T-cell (primary cell): ENCODE measurements around the gene CEP170B. TPM values are rescaled to one million over a fixed set of nuclear protein-coding genes. Genes with fewer than 3 reads are reported as not detected.

ENCODE experiments used
- ATAC-seq, 4 experiments: fragments of 200-7000 bp in 3 of 4; fragments of 150-1000 bp in 1 of 4; cut with Tn5 transposase; replicated peaks in 1 of 4; 1 replicate in 3 of 4; 2 replicates in 1 of 4; pipeline ENCODE4 v1.10.0; 2021; ENCODE audit warnings: moderate library complexity in 3 of 4, mild to moderate bottlenecking in 2 of 4, moderate number of reproducible peaks in 1 of 4
- CTCF ChIA-PET, 2 donors: fragments of 300-600 bp; sonication (Branson Sonifier 250); formaldehyde crosslinking; loops; one replicate each; lab custom pipeline; 2022; ENCODE audit warnings: antibody characterized with exemption in 2 of 2; lab: Charles Lee
- POLR2A ChIA-PET, 2 donors: fragments of 300-600 bp; sonication (Branson Sonifier 250); formaldehyde crosslinking; loops; one replicate each; lab custom pipeline; 2022; ENCODE audit warnings: antibody characterized with exemption in 2 of 2; lab: Charles Lee
- DNase-seq, 35 experiments: peaks; one replicate each; pipeline versions ENCODE4 v3.0.0 to v3.0.0-alpha.2; 2013 to 2023
- H3K27ac ChIP-seq: one replicate; pipeline ENCODE4 v1.5.1; 2013; ENCODE audit warnings: low read length
- H3K27me3 ChIP-seq, 2 experiments: replicated peaks in 1 of 2; 1 replicate in 1 of 2; 2 replicates in 1 of 2; pipeline versions ENCODE4 v1.6.1 to v1.7.0; 2013; ENCODE audit warnings: low read length in 1 of 2, mixed read lengths in 1 of 2; ENCODE audit not compliant: control insufficient read depth in 2 of 2, insufficient read depth in 2 of 2; ENCODE audit errors: extremely low read depth in 1 of 2
- H3K36me3 ChIP-seq, 2 donors: 1 replicate in 1 of 2; 2 replicates in 1 of 2; pipeline versions ENCODE4 v1.6.1 to v1.7.0; 2013; ENCODE audit warnings: low read length in 1 of 2; ENCODE audit not compliant: control insufficient read depth in 2 of 2, insufficient read depth in 1 of 2; ENCODE audit errors: extremely low read depth in 1 of 2
- H3K4me1 ChIP-seq, 2 experiments: 1 replicate in 1 of 2; 2 replicates in 1 of 2; pipeline versions ENCODE4 v1.6.1 to v1.7.0; 2013; ENCODE audit warnings: low read length in 2 of 2, mixed read lengths in 1 of 2; ENCODE audit not compliant: insufficient read depth in 2 of 2, control insufficient read depth in 1 of 2; ENCODE audit errors: extremely low read depth in 1 of 2
- H3K4me3 ChIP-seq, 2 donors: 1 replicate in 1 of 2; 2 replicates in 1 of 2; pipeline versions ENCODE4 v1.5.1 to v1.7.0; 2013; ENCODE audit warnings: mild to moderate bottlenecking in 2 of 2, low read length in 1 of 2, moderate library complexity in 1 of 2; ENCODE audit not compliant: control insufficient read depth in 1 of 2; ENCODE audit errors: extremely low read depth in 1 of 2
- H3K9me3 ChIP-seq: 2 replicates; pipeline ENCODE4 v1.7.0; 2013
- H3K27ac Mint-ChIP-seq, 2 donors: one replicate each; pipeline ENCODE4 v1.8.0; 2020 to 2021; ENCODE audit warnings: mild to moderate bottlenecking in 2 of 2, mixed read lengths in 2 of 2
- H3K27me3 Mint-ChIP-seq, 2 donors: one replicate each; pipeline ENCODE4 v1.8.0; 2021 to 2022; ENCODE audit warnings: mixed read lengths in 2 of 2
- H3K36me3 Mint-ChIP-seq: one replicate; pipeline ENCODE4 v1.8.0; 2021; ENCODE audit warnings: mixed read lengths
- H3K4me1 Mint-ChIP-seq, 3 donors: one replicate each; pipeline ENCODE4 v1.8.0; 2020 to 2022; ENCODE audit warnings: mixed read lengths in 3 of 3, mild to moderate bottlenecking in 1 of 3
- H3K4me3 Mint-ChIP-seq, 3 donors: one replicate each; pipeline ENCODE4 v1.8.0; 2020 to 2022; ENCODE audit warnings: mild to moderate bottlenecking in 3 of 3, mixed read lengths in 3 of 3, moderate library complexity in 3 of 3
- H3K9me3 Mint-ChIP-seq, 3 donors: one replicate each; pipeline ENCODE4 v1.8.0; 2020 to 2022; ENCODE audit warnings: mixed read lengths in 3 of 3
- WGBS: methylation state at CpG from one replicate; pipeline ENCODE4 v1.1.5; 2013; ENCODE audit warnings: missing lambda C conversion rate; ENCODE audit not compliant: insufficient coverage; 5-methylcytosine and 5-hydroxymethylcytosine counted together
- total RNA-seq, 35 experiments: library from RNA in 6 of 35; stranded (reverse) in 6 of 35; fragments of 120-200 nt in 1 of 35; gene quantifications; one replicate each; pipeline versions ENCODE4 v1.2.1 to v1.2.4 and lab custom pipeline; 2013 to 2026

The CEP170B gene
- total RNA-seq, 5 donors from 2014 or later (not counting 1 experiment from before 2014, with no cell fraction given) = 2.8 to 11.2 (median 6.9) TPM

- Histone ChIP-seq H3K4me1 (peaks cover 0 to 5% of the 10 kb centered on the region in 2 experiments), H3K4me3 (no peak overlapping the region), H3K9me3 (no peaks in the 10 kb centered on the region), H3K36me3 (no peaks in the 10 kb centered on the region), H3K27ac (no peak overlapping the region), H3K27me3 (peaks cover 0 to 54% of the 10 kb centered on the region in 2 experiments)
- ChIA-PET POLR2A (no interaction called here), CTCF (interaction anchor here in 1 of 2 donors (0.6 kb wide), 1 partner anchor 44 kb away, joined by 6 read pairs; no protein-coding TSS in a partner anchor)
- whole genome bisulfite sequencing = 97% methylated on average over 3 of the region's 8 CpGs
- H3K27ac Mint-ChIP-seq = no peak overlapping the region
- DNase-seq = no peak
- H3K27me3 Mint-ChIP-seq = peaks cover 0 to 6% of the 10 kb centered on the region in 2 donors
- peaks cover 0 to 9% (median 7%) of the 10 kb centered on the region in 3 donors for H3K4me1 Mint-ChIP-seq
- no peaks in the 10 kb centered on the region for H3K36me3 Mint-ChIP-seq
- no peak overlapping the region for H3K4me3 Mint-ChIP-seq
- no peaks in the 10 kb centered on the region for H3K9me3 Mint-ChIP-seq
- ATAC-seq = no peak
Measured at GRCh38 chr14:104874110-104874531, 9.1 kb downstream of the CEP170B start.

- H3K4me3 ChIP-seq = no peak overlapping the region
- H3K9me3 Mint-ChIP-seq = no peaks in the 10 kb centered on the region
- no peak overlapping the region for H3K27ac Mint-ChIP-seq
- H3K9me3 ChIP-seq = no peaks in the 10 kb centered on the region
- ATAC-seq (no peak), DNase-seq (no peak)
- peaks cover 0 to 9% (median 7%) of the 10 kb centered on the region in 3 donors for H3K4me1 Mint-ChIP-seq
- CTCF ChIA-PET = no interaction called here
- no peaks in the 10 kb centered on the region for H3K36me3 Mint-ChIP-seq
- WGBS = 81% methylated on average over 11 of the region's 16 CpGs
- H3K27me3 Mint-ChIP-seq = peaks cover 0 to 6% of the 10 kb centered on the region in 2 donors
- H3K4me1 ChIP-seq = peaks cover 0 to 5% of the 10 kb centered on the region in 2 experiments
- H3K36me3 ChIP-seq = no peaks in the 10 kb centered on the region
- POLR2A ChIA-PET = no interaction called here
- H3K27me3 ChIP-seq = peaks cover 0 to 50% of the 10 kb centered on the region in 2 experiments
- no peak overlapping the region for H3K4me3 Mint-ChIP-seq
- no peak overlapping the region for H3K27ac ChIP-seq
Measured at GRCh38 chr14:104874571-104875411, 9.7 kb downstream of the CEP170B start.

GRCh38 chr14:104875412-104875751, 10.3 kb downstream of the CEP170B start:
- H3K4me1 ChIP-seq = peaks cover 0 to 5% of the 10 kb centered on the region in 2 experiments

GRCh38 chr14:104875811-104876210, 10.7 kb downstream of the CEP170B start:
- H3K27me3 ChIP-seq = peaks cover 0 to 45% of the 10 kb centered on the region in 2 experiments
- WGBS = 97% methylated on average over 8 of the region's 8 CpGs
- Mint-ChIP-seq H3K9me3 (no peaks in the 10 kb centered on the region), H3K36me3 (peaks cover 3% of the 10 kb centered on the region), H3K27me3 (peaks cover 0 to 6% of the 10 kb centered on the region in 2 donors), H3K4me3 (no peak overlapping the region), H3K27ac (no peak overlapping the region), H3K4me1 (peaks cover 0 to 9% (median 7%) of the 10 kb centered on the region in 3 donors)
- H3K27ac ChIP-seq = no peak overlapping the region
- no peak for DNase-seq
- POLR2A ChIA-PET = no interaction called here
- H3K4me3 ChIP-seq = no peak overlapping the region
- no peak for ATAC-seq
- CTCF ChIA-PET = no interaction called here
- no peaks in the 10 kb centered on the region for H3K9me3 ChIP-seq
- peaks cover 0 to 5% of the 10 kb centered on the region in 2 experiments for H3K4me1 ChIP-seq
- H3K36me3 ChIP-seq = no peaks in the 10 kb centered on the region

More at GRCh38 chr14:104875412-104875751, 10.3 kb downstream of the CEP170B start:
- POLR2A ChIA-PET = no interaction called here
- Histone ChIP-seq H3K4me3 (no peak overlapping the region), H3K9me3 (no peaks in the 10 kb centered on the region), H3K27me3 (peaks cover 0 to 48% of the 10 kb centered on the region in 2 experiments), H3K36me3 (no peaks in the 10 kb centered on the region), H3K27ac (no peak overlapping the region)
- Mint-ChIP-seq H3K27ac (no peak overlapping the region), H3K4me3 (no peak overlapping the region), H3K9me3 (no peaks in the 10 kb centered on the region), H3K4me1 (peaks cover 0 to 9% (median 7%) of the 10 kb centered on the region in 3 donors), H3K36me3 (peaks cover under 1% of the 10 kb centered on the region), H3K27me3 (peaks cover 0 to 6% of the 10 kb centered on the region in 2 donors)
- WGBS = 83% methylated on average over 13 of the region's 13 CpGs
- DNase-seq (no peak), ATAC-seq (no peak)
- CTCF ChIA-PET = no interaction called here

GRCh38 chr14:104876251-104876699, 11.2 kb downstream of the CEP170B start:
- Histone ChIP-seq H3K27me3 (peaks cover 0 to 41% of the 10 kb centered on the region in 2 experiments), H3K4me3 (no peak overlapping the region), H3K36me3 (no peaks in the 10 kb centered on the region), H3K9me3 (no peaks in the 10 kb centered on the region), H3K27ac (no peak overlapping the region), H3K4me1 (peaks cover 0 to 5% of the 10 kb centered on the region in 2 experiments)
- WGBS = 100% methylated on average over 1 of the region's 8 CpGs
- DNase-seq (peak in 10 of 35 experiments; percentile 8 to 54 (median 16)), ATAC-seq (peak; percentile 71 to 86 (median 72))
- CTCF ChIA-PET = interaction anchor here in 1 of 2 donors (0.6 kb wide), 1 partner anchor 132 kb away, joined by 5 read pairs; no protein-coding TSS in a partner anchor
- Mint-ChIP-seq H3K27me3 (peaks cover 0 to 6% of the 10 kb centered on the region in 2 donors), H3K4me1 (peaks cover 0 to 9% (median 7%) of the 10 kb centered on the region in 3 donors), H3K36me3 (peaks cover 5% of the 10 kb centered on the region), H3K4me3 (no peak overlapping the region), H3K9me3 (no peaks in the 10 kb centered on the region), H3K27ac (no peak overlapping the region)
- POLR2A ChIA-PET = no interaction called here

GRCh38 chr14:104877066-104877805, 12.2 kb downstream of the CEP170B start:
- WGBS = 96% methylated on average over 8 of the region's 14 CpGs
- H3K4me1 Mint-ChIP-seq = peaks cover 0 to 9% (median 7%) of the 10 kb centered on the region in 3 donors
- H3K27me3 Mint-ChIP-seq = peaks cover 0 to 6% of the 10 kb centered on the region in 2 donors
- Histone ChIP-seq H3K27ac (no peak overlapping the region), H3K36me3 (no peaks in the 10 kb centered on the region), H3K9me3 (no peaks in the 10 kb centered on the region), H3K27me3 (peaks cover 0 to 35% of the 10 kb centered on the region in 2 experiments), H3K4me3 (no peak overlapping the region), H3K4me1 (peaks cover 0 to 5% of the 10 kb centered on the region in 2 experiments)
- H3K27ac Mint-ChIP-seq = no peak overlapping the region
- ATAC-seq = no peak
- no peak for DNase-seq
- ChIA-PET POLR2A (no interaction called here), CTCF (no interaction called here)
- no peaks in the 10 kb centered on the region for H3K9me3 Mint-ChIP-seq
- peaks cover 5% of the 10 kb centered on the region for H3K36me3 Mint-ChIP-seq
- no peak overlapping the region for H3K4me3 Mint-ChIP-seq
